PC-9 (cell line): ENCODE data around the gene KLF7.

Experiments
- CTCF ChIP-seq: fragments of 200-600 bp; sonication (generic); conservative IDR thresholded peaks from 2 replicates; pipeline ENCODE4 v1.6.1; 2017; ENCODE audit warnings: mixed run types, antibody characterized with exemption, mild to moderate bottlenecking, moderate library complexity
- EZH2 ChIP-seq: fragments of 200-600 bp; sonication (generic); IDR thresholded peaks from 2 replicates; pipeline ENCODE4 v1.8.0; 2017; ENCODE audit warnings: antibody characterized with exemption, low read depth

GRCh38 chr2:207035875-207036274, 129.9 kb downstream of the KLF7 start:
- TF ChIP-seq CTCF (no peak), EZH2 (no peak)
